ENCODE data around the gene FAM13C. TPM values are rescaled to one million over a fixed set of nuclear protein-coding genes. Genes with fewer than 3 reads are reported as not detected.

FAM13C gene
- total and polyA plus RNA-seq, 12 donors: 8.9 to 92.8 (median 34.1) TPM

DNA sequence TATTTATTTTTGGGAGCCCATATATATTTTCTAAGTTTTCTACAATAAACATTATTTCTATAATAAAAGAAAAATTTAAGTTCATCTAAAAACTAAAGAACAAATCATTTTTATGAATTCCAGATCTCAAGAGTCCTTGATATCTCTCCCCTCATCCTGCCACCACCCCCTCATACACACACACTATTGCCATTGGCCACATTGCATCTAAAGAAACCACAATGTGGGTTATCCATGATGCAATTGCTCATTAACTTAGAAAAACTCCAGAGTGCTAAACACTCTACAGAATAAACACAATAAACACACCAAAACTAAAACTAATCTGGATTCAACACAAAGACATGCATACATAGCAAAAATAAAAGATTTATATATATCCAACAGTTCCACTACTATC is 37.8 kb downstream of the FAM13C start:
- H3K36me3 ChIP-seq (replicated peaks in 1 of 2): no peaks in the 10 kb centered on the region
- no peak overlapping the region for H3K4me3 ChIP-seq
- H3K27ac ChIP-seq: peak overlapping the region in 1 of 5 donors; percentile 39
- DNase-seq: no peak
- H3K27me3 ChIP-seq: no peaks in the 10 kb centered on the region
- intact Hi-C loops (cut with DNase I): no loop called here
- no peaks in the 10 kb centered on the region for H3K9me3 ChIP-seq (replicated peaks in 1 of 3)
- TF ChIP-seq, protein P1, sequence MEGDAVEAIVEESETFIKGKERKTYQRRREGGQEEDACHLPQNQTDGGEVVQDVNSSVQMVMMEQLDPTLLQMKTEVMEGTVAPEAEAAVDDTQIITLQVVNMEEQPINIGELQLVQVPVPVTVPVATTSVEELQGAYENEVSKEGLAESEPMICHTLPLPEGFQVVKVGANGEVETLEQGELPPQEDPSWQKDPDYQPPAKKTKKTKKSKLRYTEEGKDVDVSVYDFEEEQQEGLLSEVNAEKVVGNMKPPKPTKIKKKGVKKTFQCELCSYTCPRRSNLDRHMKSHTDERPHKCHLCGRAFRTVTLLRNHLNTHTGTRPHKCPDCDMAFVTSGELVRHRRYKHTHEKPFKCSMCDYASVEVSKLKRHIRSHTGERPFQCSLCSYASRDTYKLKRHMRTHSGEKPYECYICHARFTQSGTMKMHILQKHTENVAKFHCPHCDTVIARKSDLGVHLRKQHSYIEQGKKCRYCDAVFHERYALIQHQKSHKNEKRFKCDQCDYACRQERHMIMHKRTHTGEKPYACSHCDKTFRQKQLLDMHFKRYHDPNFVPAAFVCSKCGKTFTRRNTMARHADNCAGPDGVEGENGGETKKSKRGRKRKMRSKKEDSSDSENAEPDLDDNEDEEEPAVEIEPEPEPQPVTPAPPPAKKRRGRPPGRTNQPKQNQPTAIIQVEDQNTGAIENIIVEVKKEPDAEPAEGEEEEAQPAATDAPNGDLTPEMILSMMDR (IDR thresholded peaks at IDR 0.05): no peak
- TF ChIP-seq POLR2A (IDR thresholded peaks at IDR 0.05): no peak
- H3K4me1 ChIP-seq (replicated peaks in 1 of 2): peaks cover 0 to 32% of the 10 kb centered on the region in 2 donors

DNA sequence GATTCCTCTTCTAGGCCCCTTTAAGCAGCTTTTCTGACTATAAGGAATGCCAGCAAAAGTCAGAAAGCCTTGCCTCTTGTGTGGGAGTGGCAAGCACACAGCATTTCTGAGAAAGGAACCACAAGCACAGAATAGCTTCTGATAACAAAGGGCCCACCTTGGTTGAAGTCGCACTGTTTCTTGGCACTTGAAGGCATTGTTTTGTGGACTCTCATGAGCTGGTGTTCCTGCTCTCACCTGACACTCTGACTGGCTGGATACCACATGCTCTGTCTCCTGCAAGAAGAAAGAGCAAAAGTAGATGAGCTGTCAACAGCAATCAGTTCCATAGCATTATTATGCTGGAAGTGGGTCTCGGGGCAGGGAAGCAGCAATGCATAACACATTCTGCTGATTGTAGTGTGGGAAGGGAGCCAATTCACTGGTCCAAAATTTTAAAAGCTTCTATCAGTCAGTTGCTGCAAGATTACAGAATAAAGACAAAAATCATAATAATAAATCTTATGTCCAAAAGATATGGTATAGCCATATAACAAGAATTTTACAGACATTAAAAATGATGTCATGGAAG is 38.4 kb downstream of the FAM13C start:
- 78 to 88% (median 83%) methylated on average over 2 of the region's 2 CpGs for WGBS, 4 donors
- H3K4me1 ChIP-seq (replicated peaks in 1 of 2): peaks cover 0 to 34% of the 10 kb centered on the region in 2 donors
- no peaks in the 10 kb centered on the region for H3K9me3 ChIP-seq (replicated peaks in 1 of 3)
- H3K27me3 ChIP-seq: no peaks in the 10 kb centered on the region
- intact Hi-C loops (cut with DNase I): no loop called here
- DNase-seq: no peak
- TF ChIP-seq, protein P1 (IDR thresholded peaks at IDR 0.05): no peak
- no peak for TF ChIP-seq POLR2A (IDR thresholded peaks at IDR 0.05)
- H3K36me3 ChIP-seq (replicated peaks in 1 of 2): no peaks in the 10 kb centered on the region
- H3K27ac ChIP-seq: peak overlapping the region in 2 of 5 donors; percentile 39 to 75
- no peak overlapping the region for H3K4me3 ChIP-seq

DNA sequence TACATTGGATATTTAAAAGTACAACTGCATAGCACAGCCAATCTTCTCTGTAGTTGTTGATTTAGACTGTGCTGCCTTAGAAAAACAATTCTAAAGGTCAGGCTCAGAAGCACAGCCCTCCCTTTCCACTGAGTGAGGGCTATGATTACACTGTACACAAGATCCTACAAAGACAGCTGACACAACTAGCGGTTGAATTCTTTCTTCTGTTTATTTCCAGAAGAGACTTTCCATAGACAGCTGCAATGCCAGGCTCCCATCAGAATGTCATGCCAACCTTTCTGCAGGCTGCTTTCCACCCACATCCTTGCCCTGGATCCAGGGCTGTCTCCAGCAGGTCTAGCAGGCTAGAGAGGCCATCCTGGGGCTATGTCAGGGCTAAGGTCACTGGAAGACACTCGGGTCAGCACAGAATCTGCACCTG is 39.3 kb downstream of the FAM13C start:
- TF ChIP-seq, protein P1 (IDR thresholded peaks at IDR 0.05): no peak
- no peak for TF ChIP-seq POLR2A (IDR thresholded peaks at IDR 0.05)
- peak in 2 of 7 donors; percentile 21 to 27 for DNase-seq
- no peaks in the 10 kb centered on the region for H3K27me3 ChIP-seq
- no peaks in the 10 kb centered on the region for H3K36me3 ChIP-seq (replicated peaks in 1 of 2)
- H3K4me1 ChIP-seq (replicated peaks in 1 of 2): peaks cover 0 to 34% of the 10 kb centered on the region in 2 donors
- no peak overlapping the region for H3K4me3 ChIP-seq
- H3K9me3 ChIP-seq (replicated peaks in 1 of 3): no peaks in the 10 kb centered on the region
- intact Hi-C loops (cut with DNase I): no loop called here
- WGBS, 4 donors: 42 to 53% (median 46%) methylated on average over 2 of the region's 2 CpGs
- H3K27ac ChIP-seq: peak overlapping the region in 3 of 5 donors; percentile 31 to 75 (median 39)

DNA sequence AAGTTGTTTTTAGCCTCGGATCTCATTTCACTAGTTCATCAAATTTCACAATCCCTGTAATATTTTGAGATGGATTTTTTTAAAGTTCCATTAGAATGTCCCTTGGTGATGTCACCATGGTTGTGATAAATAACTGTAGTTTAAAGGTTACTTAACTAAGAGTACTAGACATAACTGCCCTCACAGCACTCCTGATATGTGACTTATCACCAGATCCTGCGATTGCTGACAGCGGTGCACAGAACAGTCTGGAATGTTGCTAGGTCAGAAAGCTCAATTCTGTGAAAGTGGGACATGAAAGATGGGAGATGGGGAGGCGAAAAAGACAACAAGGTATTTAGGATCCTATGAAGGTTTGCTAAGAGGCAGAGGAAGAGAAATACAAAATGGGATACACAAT is 40.2 kb downstream of the FAM13C start:
- 70 to 77% (median 74%) methylated on average over 4 of the region's 4 CpGs for WGBS, 4 donors

More for the DNA sequence above, 40.2 kb downstream of the FAM13C start:
- TF ChIP-seq, protein P1 (IDR thresholded peaks at IDR 0.05): no peak
- no peak for TF ChIP-seq POLR2A (IDR thresholded peaks at IDR 0.05)
- Histone ChIP-seq H3K4me1 (replicated peaks in 1 of 2) (peaks cover 0 to 34% of the 10 kb centered on the region in 2 donors), H3K4me3 (no peak overlapping the region), H3K27ac (peak overlapping the region in 2 of 5 donors; percentile 13 to 27), H3K9me3 (replicated peaks in 1 of 3) (no peaks in the 10 kb centered on the region), H3K36me3 (replicated peaks in 1 of 2) (no peaks in the 10 kb centered on the region), H3K27me3 (no peaks in the 10 kb centered on the region)
- no peak for DNase-seq
- intact Hi-C loops (cut with DNase I): no loop called here
